ENCODE measurements around the gene SPATS2. TPM values are rescaled to one million over a fixed set of nuclear protein-coding genes. Genes with fewer than 3 reads are reported as not detected.

Gene SPATS2
- total and polyA plus RNA-seq, 2 donors (not counting 3 experiments of a cell fraction or from before 2014, with no cell fraction given) = 55.8 to 66.5 TPM

- no TSS peak for BruUV-seq (replicated peaks)
- no peaks in the 10 kb centered on the region for H3K36me3 ChIP-seq (ENCODE audit: control insufficient read depth in 2 of 2, extremely low read depth in 1 of 2, insufficient read depth in 2 of 2, low read length in 2 of 2)
- H3K9ac ChIP-seq (replicated peaks; ENCODE audit: extremely low read depth, insufficient read depth, low read length) = peak overlapping the region; percentile 1
- ChIA-PET CTCF (interaction anchor here (0.9 to 3.5 kb wide), 13 partner anchors 10 to 114 kb away, joined by 3 to 33 read pairs (median 5); no protein-coding TSS in a partner anchor), POLR2A (no interaction called here)
- DNase-seq (ENCODE audit: low read depth, low spot score) = peak; percentile 47
- no peak for FAIRE-seq
- H3K4me1 ChIP-seq (ENCODE audit: control insufficient read depth, extremely low read depth, insufficient read depth, low read length) = peaks cover 29% of the 10 kb centered on the region
- H3K4me2 ChIP-seq (ENCODE audit: insufficient read depth, low read length) = peak overlapping the region; percentile 78
- intact Hi-C loops (cut with micrococcal nuclease) (loop anchor here (1.0 kb wide), 1 partner anchor 45 kb away; no protein-coding TSS in a partner anchor), dilution Hi-C loops (cut with MboI; ENCODE audit: extremely low pct_ligation_motif_present, low sequenced_read_pairs) (no loop called here)
- no peaks in the 10 kb centered on the region for H3K27me3 ChIP-seq (ENCODE audit: control insufficient read depth in 2 of 2, insufficient read depth in 2 of 2, low read length in 2 of 2)
- H3K27ac ChIP-seq (ENCODE audit: insufficient read depth, low read depth, low read length) = peak overlapping the region; percentile 20
- no peak overlapping the region for H2AFZ ChIP-seq (ENCODE audit: low read depth, low read length)
- H3K4me3 ChIP-seq (replicated peaks in 1 of 3; ENCODE audit: insufficient read depth in 1 of 3, low read depth in 1 of 3, low read length in 3 of 3) = no peak overlapping the region
- no peaks in the 10 kb centered on the region for H4K20me1 ChIP-seq (replicated peaks; ENCODE audit: control insufficient read depth, extremely low read depth, insufficient read depth, low read length)
- H3K9me3 ChIP-seq (replicated peaks; ENCODE audit: control insufficient read depth, insufficient read depth, low read length) = no peaks in the 10 kb centered on the region
- no peak for TF ChIP-seq POLR2AphosphoS5 (IDR thresholded peaks at IDR 0.05; ENCODE audit: insufficient read depth, low read depth, low read length)
- no peak for TF ChIP-seq EZH2 (IDR thresholded peaks at IDR 0.05; ENCODE audit: borderline replicate concordance, low read depth, low read length, severe bottlenecking)
- TF ChIP-seq CTCF (IDR thresholded peaks at IDR 0.05; ENCODE audit: extremely low read depth in 1 of 2, insufficient read depth in 1 of 2, low read depth in 1 of 2, low read length in 2 of 2) = no peak
- no peak for TF ChIP-seq MAX (IDR thresholded peaks at IDR 0.05; ENCODE audit: insufficient read depth, insufficient read length)
- no peak for TF ChIP-seq MYC (IDR thresholded peaks at IDR 0.05; ENCODE audit: low read depth, low read length)
- TF ChIP-seq FOS (IDR thresholded peaks at IDR 0.05; ENCODE audit: borderline replicate concordance, insufficient read depth, low read length) = no peak
- TF ChIP-seq JUN (IDR thresholded peaks at IDR 0.05; ENCODE audit: borderline replicate concordance, insufficient read depth, insufficient read length, low read depth) = no peak
- no peak for TF ChIP-seq GATA2 (IDR thresholded peaks at IDR 0.05; ENCODE audit: insufficient read depth, insufficient read length, low read depth, low read length)
- TF ChIP-seq POLR2A (IDR thresholded peaks at IDR 0.05; ENCODE audit: low read depth, low read length) = no peak
- peaks cover 55% of the 10 kb centered on the region for H3K79me2 ChIP-seq (ENCODE audit: control insufficient read depth, insufficient read depth, low read length)
- no peaks in the 10 kb centered on the region for H3K9me1 ChIP-seq (replicated peaks; ENCODE audit: control insufficient read depth, extremely low read depth, insufficient read depth, low read length)
These were observed 95.0 kb downstream of the SPATS2 start for GRCh38 chr12:49462083-49462744.

Data from endothelial cell of umbilical vein (primary cell).